Left forelimb (tissue), 1 donor: ENCODE data around the gene NCAM1.
A peak's percentile ranks its signal among the peaks of the same experiment; 100 is the strongest.

Source experiments
- DNase-seq: peaks from one replicate; pipeline ENCODE4 v3.0.0-alpha.2; 2018; ENCODE audit warnings: low spot score

The NCAM1 gene

GRCh38 chr11:113202431-113202830, 241.2 kb downstream of the NCAM1 start:
- DNase-seq, result no peak

- DNase-seq, result no peak
Measured at GRCh38 chr11:113203141-113203753, 242.0 kb downstream of the NCAM1 start.

- DNase-seq, result no peak
Measured at GRCh38 chr11:113204280-113204679, 243.1 kb downstream of the NCAM1 start.

- no peak for DNase-seq
Measured at GRCh38 chr11:113213549-113213948, 252.3 kb downstream of the NCAM1 start.

GRCh38 chr11:113222241-113222640, 261.0 kb downstream of the NCAM1 start:
- no peak for DNase-seq

- no peak for DNase-seq
Measured at GRCh38 chr11:113234888-113235287, 273.7 kb downstream of the NCAM1 start.

GRCh38 chr11:113237261-113237660, 276.0 kb downstream of the NCAM1 start:
- DNase-seq, result no peak

- no peak for DNase-seq
Measured at GRCh38 chr11:113238721-113239120, 277.5 kb downstream of the NCAM1 start.

- no peak for DNase-seq
Measured at GRCh38 chr11:113240389-113240788, 279.2 kb downstream of the NCAM1 start.

- DNase-seq, result no peak
Measured at GRCh38 chr11:113240790-113241635, 279.8 kb downstream of the NCAM1 start.

GRCh38 chr11:113241636-113242054, 280.4 kb downstream of the NCAM1 start:
- DNase-seq, result no peak

GRCh38 chr11:113242060-113242459, 280.8 kb downstream of the NCAM1 start:
- no peak for DNase-seq

- no peak for DNase-seq
Measured at GRCh38 chr11:113242767-113243397, 281.7 kb downstream of the NCAM1 start.

GRCh38 chr11:113243696-113244095, 282.5 kb downstream of the NCAM1 start:
- no peak for DNase-seq

GRCh38 chr11:113245216-113245615, 284.0 kb downstream of the NCAM1 start:
- DNase-seq, result no peak

GRCh38 chr11:113247221-113247620, 286.0 kb downstream of the NCAM1 start:
- DNase-seq, result no peak

GRCh38 chr11:113247966-113248365, 286.7 kb downstream of the NCAM1 start:
- DNase-seq, result no peak

- DNase-seq, result peak; percentile 45
Measured at GRCh38 chr11:113248702-113249490, 287.7 kb downstream of the NCAM1 start.

GRCh38 chr11:113249491-113249763, 288.2 kb downstream of the NCAM1 start:
- no peak for DNase-seq

GRCh38 chr11:113249786-113250185, 288.6 kb downstream of the NCAM1 start:
- DNase-seq, result no peak

- no peak for DNase-seq
Measured at GRCh38 chr11:113251281-113251680, 290.1 kb downstream of the NCAM1 start.

- DNase-seq, result no peak
Measured at GRCh38 chr11:113253406-113253805, 292.2 kb downstream of the NCAM1 start.
